ENCODE results near the gene ORM1.
"Not testable (repeated sequence)": the region's sequence is repeated elsewhere in the genome, so short reads cannot be mapped to it uniquely, and the experiment has no call there.

The ORM1 gene

DNA sequence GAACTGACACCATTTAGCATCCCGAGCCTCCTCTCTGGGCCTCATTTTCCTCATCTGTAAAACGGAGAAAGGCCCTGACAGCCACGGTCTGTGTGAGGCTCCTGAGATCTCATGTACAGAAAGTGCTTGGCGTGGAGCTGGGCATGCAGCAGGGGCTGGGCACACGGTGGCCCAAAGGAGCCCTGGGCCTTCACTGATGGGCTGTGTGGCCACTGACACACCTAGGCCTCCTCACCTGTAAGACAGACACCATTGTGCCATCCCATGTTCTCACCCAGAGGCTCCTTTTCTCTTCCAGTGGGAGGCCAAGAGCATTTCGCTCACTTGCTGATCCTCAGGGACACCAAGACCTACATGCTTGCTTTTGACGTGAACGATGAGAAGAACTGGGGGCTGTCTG, 1.6 kb downstream of the ORM1 start:
- no peak overlapping the region for H2AFZ ChIP-seq (ENCODE audit: low read length)
- no peaks in the 10 kb centered on the region for H3K4me1 ChIP-seq (ENCODE audit: insufficient read depth, low read length, severe bottlenecking)
- no peak overlapping the region for H3K4me2 ChIP-seq (ENCODE audit: low read length)
- H3K36me3 ChIP-seq (ENCODE audit: insufficient read depth, low read length): no peaks in the 10 kb centered on the region; the same call in 1 of the 2 replicates
- H3K9ac ChIP-seq (ENCODE audit: low read length): no peak overlapping the region
- no peak for TF ChIP-seq EZH2 (IDR thresholded peaks at IDR 0.05; ENCODE audit: borderline replicate concordance, low read length)
- H3K27me3 ChIP-seq (ENCODE audit: insufficient read depth, low read length): no peaks in the 10 kb centered on the region; the same call in 1 of the 2 replicates
- H3K27ac ChIP-seq (ENCODE audit: low read depth, low read length, poor library complexity, severe bottlenecking): no peak overlapping the region
- H4K20me1 ChIP-seq (ENCODE audit: insufficient read depth, low read length): no peaks in the 10 kb centered on the region
- no peaks in the 10 kb centered on the region for H3K9me3 ChIP-seq (ENCODE audit: low read length)
- no peak overlapping the region for H3K4me3 ChIP-seq (ENCODE audit: low read depth, low read length, poor library complexity, severe bottlenecking)
- no peaks in the 10 kb centered on the region for H3K9me2 ChIP-seq (ENCODE audit: low read depth, low read length)
- H3F3A ChIP-seq (ENCODE audit: insufficient read depth, low read length): no peaks in the 10 kb centered on the region
- no peaks in the 10 kb centered on the region for H3K79me2 ChIP-seq (ENCODE audit: insufficient read depth, low read length)

DNA sequence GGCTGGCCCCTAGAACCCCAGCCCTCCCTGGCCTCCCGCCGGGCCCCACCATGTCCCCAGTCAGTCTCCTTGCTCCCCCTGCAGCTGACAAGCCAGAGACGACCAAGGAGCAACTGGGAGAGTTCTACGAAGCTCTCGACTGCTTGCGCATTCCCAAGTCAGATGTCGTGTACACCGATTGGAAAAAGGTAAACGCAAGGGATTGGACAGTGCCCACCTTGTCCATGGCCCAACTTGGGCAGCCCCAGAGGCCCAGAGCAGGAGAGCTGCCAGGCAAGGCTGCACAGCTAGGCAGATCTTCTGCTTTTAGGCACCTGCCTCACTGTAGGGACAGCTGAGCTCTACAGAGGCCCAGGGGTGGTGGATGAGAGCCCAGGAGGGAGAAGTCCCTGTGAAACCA, 2.1 kb downstream of the ORM1 start:
- H3K4me3 ChIP-seq (ENCODE audit: low read depth, low read length, poor library complexity, severe bottlenecking): not testable (repeated sequence)

DNA sequence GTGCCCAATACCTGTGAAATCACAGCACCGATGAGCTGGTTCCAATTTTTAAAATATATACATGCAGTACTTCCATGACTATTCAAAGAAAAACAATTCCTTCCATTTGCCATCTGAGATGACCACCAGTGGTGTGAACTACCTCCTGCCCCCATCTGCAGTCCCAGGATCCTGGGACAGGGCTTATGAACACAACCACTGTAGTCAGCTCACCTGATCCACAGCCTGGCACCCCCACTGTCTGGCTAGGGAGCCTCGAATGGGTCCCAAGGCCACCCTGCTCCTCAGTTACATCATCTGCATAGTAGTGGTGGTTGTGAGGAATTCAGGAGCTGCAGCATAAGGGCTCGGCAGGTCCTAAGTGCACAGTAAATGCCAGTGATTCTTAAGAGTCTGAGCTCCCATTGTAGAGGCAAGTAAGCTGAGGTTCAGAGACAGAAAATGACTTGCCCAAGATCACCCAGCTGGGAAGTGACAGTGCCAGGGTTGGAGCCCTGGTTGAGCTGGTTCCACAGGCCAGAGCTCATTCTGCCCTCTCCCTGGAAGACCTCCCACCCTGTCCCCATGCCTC, 2.9 kb downstream of the ORM1 start:
- not testable (repeated sequence) for H3K9me2 ChIP-seq (ENCODE audit: low read depth, low read length); H3F3A ChIP-seq (ENCODE audit: insufficient read depth, low read length); H3K4me1 ChIP-seq (ENCODE audit: insufficient read depth, low read length, severe bottlenecking); H3K27ac ChIP-seq (ENCODE audit: low read depth, low read length, poor library complexity, severe bottlenecking); H3K27me3 ChIP-seq (ENCODE audit: insufficient read depth, low read length); H3K4me2 ChIP-seq (ENCODE audit: low read length); H3K79me2 ChIP-seq (ENCODE audit: insufficient read depth, low read length); H3K4me3 ChIP-seq (ENCODE audit: low read depth, low read length, poor library complexity, severe bottlenecking); H3K9ac ChIP-seq (ENCODE audit: low read length); H4K20me1 ChIP-seq (ENCODE audit: insufficient read depth, low read length); H3K36me3 ChIP-seq (ENCODE audit: insufficient read depth, low read length); H3K9me3 ChIP-seq (ENCODE audit: low read length); H2AFZ ChIP-seq (ENCODE audit: low read length)

More for the DNA sequence above, 2.1 kb downstream of the ORM1 start:
- H3K9me3 ChIP-seq (ENCODE audit: low read length); H2AFZ ChIP-seq (ENCODE audit: low read length); H3K79me2 ChIP-seq (ENCODE audit: insufficient read depth, low read length); H3K36me3 ChIP-seq (ENCODE audit: insufficient read depth, low read length); H3F3A ChIP-seq (ENCODE audit: insufficient read depth, low read length); H3K4me1 ChIP-seq (ENCODE audit: insufficient read depth, low read length, severe bottlenecking); H4K20me1 ChIP-seq (ENCODE audit: insufficient read depth, low read length); H3K9me2 ChIP-seq (ENCODE audit: low read depth, low read length); H3K27me3 ChIP-seq (ENCODE audit: insufficient read depth, low read length); H3K4me2 ChIP-seq (ENCODE audit: low read length); H3K9ac ChIP-seq (ENCODE audit: low read length); H3K27ac ChIP-seq (ENCODE audit: low read depth, low read length, poor library complexity, severe bottlenecking): not testable (repeated sequence)

DNA sequence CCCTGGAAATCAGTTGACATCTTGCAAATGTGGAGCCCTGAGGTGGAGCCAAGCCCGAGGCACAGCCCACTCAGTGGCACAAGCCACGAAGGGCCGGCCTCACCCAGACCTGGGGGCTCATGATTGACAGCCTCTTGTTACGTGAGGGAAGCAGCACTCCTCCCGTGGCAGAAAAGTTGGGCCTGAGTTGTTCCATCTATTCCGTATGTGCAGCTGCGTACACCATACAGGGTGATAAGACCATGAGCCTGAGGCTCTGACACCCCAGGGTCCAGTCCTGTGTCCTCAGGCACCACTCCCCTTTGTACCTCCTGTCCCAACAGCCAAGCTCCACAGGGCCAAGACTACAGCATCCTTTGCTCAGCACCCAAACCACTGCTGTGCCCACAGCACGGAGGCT, 4.9 kb downstream of the ORM1 start:
- H3K79me2 ChIP-seq (ENCODE audit: insufficient read depth, low read length): no peaks in the 10 kb centered on the region
- no peak overlapping the region for H3K4me2 ChIP-seq (ENCODE audit: low read length)
- no peaks in the 10 kb centered on the region for H3K9me2 ChIP-seq (ENCODE audit: low read depth, low read length)
- no peak overlapping the region for H3K27ac ChIP-seq (ENCODE audit: low read depth, low read length, poor library complexity, severe bottlenecking)
- TF ChIP-seq EZH2 (IDR thresholded peaks at IDR 0.05; ENCODE audit: borderline replicate concordance, low read length): no peak
- TF ChIP-seq, protein P1, sequence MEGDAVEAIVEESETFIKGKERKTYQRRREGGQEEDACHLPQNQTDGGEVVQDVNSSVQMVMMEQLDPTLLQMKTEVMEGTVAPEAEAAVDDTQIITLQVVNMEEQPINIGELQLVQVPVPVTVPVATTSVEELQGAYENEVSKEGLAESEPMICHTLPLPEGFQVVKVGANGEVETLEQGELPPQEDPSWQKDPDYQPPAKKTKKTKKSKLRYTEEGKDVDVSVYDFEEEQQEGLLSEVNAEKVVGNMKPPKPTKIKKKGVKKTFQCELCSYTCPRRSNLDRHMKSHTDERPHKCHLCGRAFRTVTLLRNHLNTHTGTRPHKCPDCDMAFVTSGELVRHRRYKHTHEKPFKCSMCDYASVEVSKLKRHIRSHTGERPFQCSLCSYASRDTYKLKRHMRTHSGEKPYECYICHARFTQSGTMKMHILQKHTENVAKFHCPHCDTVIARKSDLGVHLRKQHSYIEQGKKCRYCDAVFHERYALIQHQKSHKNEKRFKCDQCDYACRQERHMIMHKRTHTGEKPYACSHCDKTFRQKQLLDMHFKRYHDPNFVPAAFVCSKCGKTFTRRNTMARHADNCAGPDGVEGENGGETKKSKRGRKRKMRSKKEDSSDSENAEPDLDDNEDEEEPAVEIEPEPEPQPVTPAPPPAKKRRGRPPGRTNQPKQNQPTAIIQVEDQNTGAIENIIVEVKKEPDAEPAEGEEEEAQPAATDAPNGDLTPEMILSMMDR (IDR thresholded peaks at IDR 0.05; ENCODE audit: low read length): no peak
- no peak overlapping the region for H3K4me3 ChIP-seq (ENCODE audit: low read depth, low read length, poor library complexity, severe bottlenecking)
- no peaks in the 10 kb centered on the region for H4K20me1 ChIP-seq (ENCODE audit: insufficient read depth, low read length)
- H3K36me3 ChIP-seq (ENCODE audit: insufficient read depth, low read length): no peaks in the 10 kb centered on the region; the same call in 1 of the 2 replicates
- no peaks in the 10 kb centered on the region; the same call in 1 of the 2 replicates for H3K27me3 ChIP-seq (ENCODE audit: insufficient read depth, low read length)
- H3K9me3 ChIP-seq (ENCODE audit: low read length): no peaks in the 10 kb centered on the region
- no peak overlapping the region for H2AFZ ChIP-seq (ENCODE audit: low read length)
- H3K9ac ChIP-seq (ENCODE audit: low read length): no peak overlapping the region
- H3K4me1 ChIP-seq (ENCODE audit: insufficient read depth, low read length, severe bottlenecking): no peaks in the 10 kb centered on the region
- no peaks in the 10 kb centered on the region for H3F3A ChIP-seq (ENCODE audit: insufficient read depth, low read length)

DNA sequence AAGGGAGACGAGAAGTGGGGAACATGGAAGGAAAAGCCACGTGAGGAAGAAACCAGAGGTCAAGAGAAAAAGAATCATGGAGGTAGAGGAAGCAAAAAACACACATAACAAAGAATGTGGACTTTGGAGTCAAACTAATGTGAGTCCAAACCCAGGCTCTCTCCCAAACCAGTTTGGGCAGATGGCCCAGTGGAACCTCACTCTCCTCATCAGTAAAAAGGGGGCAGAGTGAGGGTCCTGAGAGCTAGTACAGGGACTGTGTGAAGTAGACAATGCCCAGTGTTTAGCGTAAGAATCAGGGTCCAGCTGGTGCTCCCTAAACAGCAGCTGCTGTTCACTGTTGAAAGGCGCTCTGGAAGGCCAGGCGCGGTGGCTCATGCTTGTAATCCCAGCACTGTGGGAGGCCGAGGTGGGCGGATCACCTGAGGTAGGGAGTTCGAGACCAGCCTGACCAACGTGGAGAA, 5.5 kb downstream of the ORM1 start:
- H3K4me3 ChIP-seq (ENCODE audit: low read depth, low read length, poor library complexity, severe bottlenecking); H3K4me2 ChIP-seq (ENCODE audit: low read length); H3K27me3 ChIP-seq (ENCODE audit: insufficient read depth, low read length): not testable (repeated sequence)

DNA sequence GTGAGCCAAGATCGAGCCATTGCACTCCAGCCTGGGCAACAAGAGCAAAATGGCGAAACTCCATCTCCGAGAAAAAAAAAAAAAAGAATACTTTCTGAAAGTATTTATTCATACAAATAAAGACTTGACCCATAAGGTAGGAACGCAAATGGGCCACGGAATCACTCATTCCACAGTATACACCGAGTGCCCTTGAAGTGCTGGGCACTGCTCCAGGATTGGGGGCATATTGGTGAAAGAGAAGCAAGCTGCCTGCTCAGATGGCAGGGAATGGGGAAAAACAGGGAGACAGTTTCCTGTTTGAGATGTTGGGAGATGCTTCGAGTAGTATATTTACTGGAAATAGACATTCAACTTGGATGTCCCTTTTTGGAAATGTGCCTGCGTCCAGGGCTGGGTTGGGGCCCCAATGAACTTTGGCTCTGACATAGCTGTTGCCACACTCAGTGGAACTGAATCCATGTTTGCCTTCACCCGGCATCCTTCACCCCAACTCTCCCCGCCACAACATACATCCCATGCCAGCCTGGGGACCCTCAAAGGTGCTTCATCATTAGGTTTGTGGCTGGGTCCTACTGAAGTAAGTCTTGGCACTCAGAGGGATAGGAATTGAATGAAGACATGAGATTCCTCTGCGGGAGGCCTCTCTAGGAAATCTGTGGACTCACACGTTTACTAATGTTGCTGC, 6.2 kb downstream of the ORM1 start:
- not testable (repeated sequence) for H3K4me1 ChIP-seq (ENCODE audit: insufficient read depth, low read length, severe bottlenecking); H3K27ac ChIP-seq (ENCODE audit: low read depth, low read length, poor library complexity, severe bottlenecking); H3K79me2 ChIP-seq (ENCODE audit: insufficient read depth, low read length); H3K36me3 ChIP-seq (ENCODE audit: insufficient read depth, low read length); H3K9me3 ChIP-seq (ENCODE audit: low read length); H3K27me3 ChIP-seq (ENCODE audit: insufficient read depth, low read length); H3F3A ChIP-seq (ENCODE audit: insufficient read depth, low read length); H3K9ac ChIP-seq (ENCODE audit: low read length); H3K4me3 ChIP-seq (ENCODE audit: low read depth, low read length, poor library complexity, severe bottlenecking); H4K20me1 ChIP-seq (ENCODE audit: insufficient read depth, low read length); H3K9me2 ChIP-seq (ENCODE audit: low read depth, low read length); H3K4me2 ChIP-seq (ENCODE audit: low read length); H2AFZ ChIP-seq (ENCODE audit: low read length)

More for the DNA sequence above, 5.5 kb downstream of the ORM1 start:
- H3K79me2 ChIP-seq (ENCODE audit: insufficient read depth, low read length); H3K27ac ChIP-seq (ENCODE audit: low read depth, low read length, poor library complexity, severe bottlenecking); H4K20me1 ChIP-seq (ENCODE audit: insufficient read depth, low read length); H3K9ac ChIP-seq (ENCODE audit: low read length); H3F3A ChIP-seq (ENCODE audit: insufficient read depth, low read length); H3K36me3 ChIP-seq (ENCODE audit: insufficient read depth, low read length); H2AFZ ChIP-seq (ENCODE audit: low read length); H3K4me1 ChIP-seq (ENCODE audit: insufficient read depth, low read length, severe bottlenecking); H3K9me2 ChIP-seq (ENCODE audit: low read depth, low read length); H3K9me3 ChIP-seq (ENCODE audit: low read length): not testable (repeated sequence)

All from OCI-LY1 (cell line).